Peyer's patch (tissue), 4 donors: ENCODE results near the gene PTPRB.

Experiments used
- CTCF ChIP-seq, 6 experiments: fragments of 450-650 bp in 4 of 6; fragments of 200-600 bp in 2 of 6; sonication (generic) in 1 of 6; IDR thresholded peaks; one replicate each; pipeline ENCODE4 v1.5.1; 2017 to 2019; ENCODE audit warnings: antibody characterized with exemption in 6 of 6, mild to moderate bottlenecking in 3 of 6, moderate library complexity in 1 of 6
- POLR2A ChIP-seq, 2 donors: fragments of 450-650 bp; IDR thresholded peaks; one replicate each; pipeline ENCODE4 v1.5.1; 2017; ENCODE audit warnings: antibody characterized with exemption in 2 of 2, mild to moderate bottlenecking in 2 of 2, moderate library complexity in 2 of 2

- TF ChIP-seq POLR2A (IDR thresholded peaks at IDR 0.05) (no peak), CTCF (IDR thresholded peaks at IDR 0.05) (no peak)
Observed at GRCh38 chr12:70628701-70629480, 8.3 kb downstream of the PTPRB start.
